Immature natural killer cell (primary cell): ENCODE measurements around the gene LRRC8E. TPM values are rescaled to one million over a fixed set of nuclear protein-coding genes. Genes with fewer than 3 reads are reported as not detected.

Source experiments
- DNase-seq, 3 donors: peaks; one replicate each; pipeline ENCODE4 v3.0.0; 2022; ENCODE audit warnings: mixed read lengths in 1 of 3
- H3K27ac Mint-ChIP-seq, 6 donors: one replicate each; pipeline ENCODE4 v1.8.0; 2020; ENCODE audit warnings: mixed read lengths in 6 of 6, mild to moderate bottlenecking in 5 of 6, inconsistent platforms in 4 of 6, moderate library complexity in 3 of 6
- H3K27me3 Mint-ChIP-seq, 3 donors: one replicate each; pipeline ENCODE4 v1.8.0; 2020 to 2021; ENCODE audit warnings: low read depth in 3 of 3, mild to moderate bottlenecking in 3 of 3, mixed read lengths in 3 of 3, moderate library complexity in 3 of 3, inconsistent platforms in 1 of 3
- H3K36me3 Mint-ChIP-seq, 3 donors: one replicate each; pipeline ENCODE4 v1.8.0; 2020; ENCODE audit warnings: mixed read lengths in 3 of 3, inconsistent platforms in 2 of 3, mild to moderate bottlenecking in 2 of 3
- H3K4me1 Mint-ChIP-seq, 2 donors: one replicate each; pipeline ENCODE4 v1.8.0; 2020; ENCODE audit warnings: inconsistent platforms in 2 of 2, mild to moderate bottlenecking in 2 of 2, mixed read lengths in 2 of 2, moderate library complexity in 1 of 2
- H3K4me3 Mint-ChIP-seq, 5 donors: one replicate each; pipeline ENCODE4 v1.8.0; 2020; ENCODE audit warnings: mild to moderate bottlenecking in 5 of 5, mixed read lengths in 5 of 5, inconsistent platforms in 3 of 5, moderate library complexity in 3 of 5
- H3K9me3 Mint-ChIP-seq, 6 donors: one replicate each; pipeline ENCODE4 v1.8.0; 2020; ENCODE audit warnings: mild to moderate bottlenecking in 6 of 6, mixed read lengths in 6 of 6, inconsistent platforms in 4 of 6, moderate library complexity in 3 of 6
- polyA plus RNA-seq, 3 donors: library from polyadenylated mRNA; unstranded; fragments of 300-500 nt; fragmentation: Illumina TruSeq; gene quantifications; one replicate each; pipeline ENCODE4 v1.2.3, GENCODE V29; 2021

LRRC8E gene
- polyA plus RNA-seq, 3 donors from 2014 or later: not detected

DNA sequence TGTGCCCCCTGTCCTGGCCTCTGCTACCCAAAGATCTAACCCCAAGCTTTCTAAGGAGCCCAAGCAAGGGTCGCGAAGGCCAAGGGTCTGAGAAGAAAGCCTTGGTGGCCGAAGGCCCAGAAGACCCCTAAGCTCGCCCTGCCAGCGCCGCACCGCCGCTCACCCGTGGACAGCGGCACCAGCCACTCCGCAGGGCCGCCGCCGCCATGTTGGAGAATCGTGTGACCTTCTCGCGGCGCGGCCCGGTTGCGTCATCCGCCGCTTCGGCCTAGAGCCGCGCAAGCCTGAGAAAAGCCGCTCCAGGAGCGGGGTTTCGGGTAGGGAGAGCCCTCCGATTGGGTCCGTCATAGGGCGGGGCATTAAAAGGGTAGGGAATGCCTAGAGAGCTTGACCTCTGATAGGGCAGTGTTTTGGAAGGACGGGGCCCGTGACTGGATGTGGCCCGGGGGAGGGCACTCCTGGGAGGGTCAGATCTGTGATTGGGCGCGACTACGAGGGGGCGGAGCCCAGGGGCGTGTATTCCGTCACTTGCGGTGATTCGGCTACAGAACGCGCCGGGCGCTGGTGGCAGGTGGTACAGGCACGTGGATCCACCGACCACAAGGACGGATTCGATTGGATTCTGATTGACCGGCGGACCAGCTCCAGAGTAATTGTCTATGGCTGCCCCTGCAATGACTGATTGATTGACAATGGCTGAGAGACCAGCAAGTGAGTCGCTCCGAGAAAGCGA lies 55.3 kb downstream of the LRRC8E start, which contains the start of gene TIMM44:
TSS of gene TIMM44 (minus strand) at position 223 of the 733 bp plus-strand sequence. CDS start at position 208, 15 bp downstream.
- Mint-ChIP-seq H3K9me3 (no peaks in the 10 kb centered on the region), H3K4me3 (peak within 1 kb of the TSS; percentile 89 to 94 (median 92)), H3K36me3 (peaks cover 3 to 12% (median 9%) of the 10 kb centered on the region in 3 donors), H3K27ac (peak within 1 kb of the TSS; percentile 94 to 98 (median 98)), H3K27me3 (peaks cover 10 to 12% (median 11%) of the 10 kb centered on the region in 3 donors), H3K4me1 (peaks cover 30 to 37% of the 10 kb centered on the region in 2 donors)
- peak; percentile 99 for DNase-seq

DNA sequence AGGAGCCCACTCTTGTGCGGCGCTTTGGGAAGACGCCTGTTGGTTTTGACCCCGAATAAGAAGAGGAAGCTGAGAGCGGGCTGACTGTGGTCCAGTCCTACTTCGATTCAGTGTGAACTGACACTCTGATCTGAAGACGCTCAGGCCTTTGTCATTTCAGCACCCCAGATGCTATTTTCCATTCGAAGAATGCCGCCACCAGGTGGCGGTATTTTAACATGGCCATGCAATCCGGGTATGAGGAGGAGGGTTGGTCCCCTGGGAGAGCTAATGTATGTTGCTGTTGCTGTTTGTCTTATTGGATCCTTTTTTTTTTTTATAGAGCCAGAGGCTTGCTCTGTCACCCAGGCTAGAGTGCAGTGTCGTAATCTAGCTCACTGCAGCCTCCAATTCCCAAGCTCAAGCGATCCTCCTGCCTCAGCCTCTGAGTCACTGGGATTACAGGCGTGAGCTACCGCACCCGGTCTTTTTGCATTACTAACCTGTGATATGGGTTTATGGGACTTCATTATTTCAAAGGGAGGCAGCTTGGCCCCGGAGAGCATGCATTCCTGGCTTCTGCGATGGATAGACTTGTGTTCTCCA lies 56.0 kb downstream of the LRRC8E start:
- Mint-ChIP-seq H3K4me3 (peak overlapping the region; percentile 89 to 94 (median 92)), H3K27ac (peak overlapping the region; percentile 94 to 98 (median 98))

DNA sequence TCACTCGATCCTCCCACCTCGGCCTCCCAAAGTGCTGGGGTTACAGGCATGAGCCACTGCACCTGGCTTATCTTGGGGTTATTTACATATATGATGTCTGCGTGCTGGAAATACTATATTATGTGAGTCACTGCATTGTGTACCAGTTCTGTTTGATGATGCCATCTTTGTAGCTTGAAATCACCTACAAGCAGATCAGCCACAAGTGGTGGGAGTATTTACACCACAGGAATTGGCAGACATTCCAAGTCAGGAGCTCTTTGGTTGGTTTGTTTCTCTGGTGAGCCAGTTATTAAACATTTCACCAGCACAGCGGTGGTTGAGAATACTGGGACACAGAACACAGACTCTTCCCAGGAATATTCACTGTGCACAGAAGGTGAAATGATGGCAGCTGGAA lies 59.6 kb downstream of the LRRC8E start:
- H3K9me3 Mint-ChIP-seq: no peaks in the 10 kb centered on the region
- H3K36me3 Mint-ChIP-seq: no peaks in the 10 kb centered on the region
- H3K4me3 Mint-ChIP-seq: no peak overlapping the region
- DNase-seq: no peak
- peaks cover 10 to 13% (median 13%) of the 10 kb centered on the region in 3 donors for H3K27me3 Mint-ChIP-seq
- H3K27ac Mint-ChIP-seq: no peak overlapping the region
- peaks cover 13 to 17% of the 10 kb centered on the region in 2 donors for H3K4me1 Mint-ChIP-seq

More for the DNA sequence above, 56.0 kb downstream of the LRRC8E start:
- Mint-ChIP-seq H3K36me3 (peaks cover 0 to 7% (median 6%) of the 10 kb centered on the region in 3 donors), H3K27me3 (peaks cover 10 to 12% (median 11%) of the 10 kb centered on the region in 3 donors), H3K9me3 (no peaks in the 10 kb centered on the region), H3K4me1 (peaks cover 27 to 31% of the 10 kb centered on the region in 2 donors)
- DNase-seq: peak; percentile 77 to 82 (median 81)

Other genes with a start within 250 kb of the LRRC8E start
- gene RETN, start 219.5 kb upstream of the LRRC8E start, polyA plus RNA-seq: 1 to 10 TPM in 1 of 3 donors, not detected in 2; 1.4 TPM
- gene MCEMP1, start 211.4 kb upstream of the LRRC8E start, polyA plus RNA-seq: under 1 TPM in 1 of 3 donors, not detected in 2; 0.14 TPM
- gene TRAPPC5, start 207.7 kb upstream of the LRRC8E start, polyA plus RNA-seq: 100 to 1,000 TPM; 109 to 217 (median 115) TPM
- gene FCER2, start 186.4 kb upstream of the LRRC8E start, polyA plus RNA-seq: under 1 TPM in 2 of 3 donors, not detected in 1; 0.29 to 0.50 TPM
- gene CLEC4G, start 156.4 kb upstream of the LRRC8E start, polyA plus RNA-seq: under 1 TPM in 1 of 3 donors, not detected in 2; 0.43 TPM
- not detected for gene CD209, start 141.0 kb upstream of the LRRC8E start, polyA plus RNA-seq
- not detected for gene CLEC4M, start 125.3 kb upstream of the LRRC8E start, polyA plus RNA-seq
- 1 to 10 TPM; 1.6 to 5.1 (median 2.7) TPM for gene EVI5L, start 58.3 kb upstream of the LRRC8E start, polyA plus RNA-seq
- gene PRR36, start 14.1 kb upstream of the LRRC8E start, polyA plus RNA-seq: not detected
- 1 to 10 TPM; 2.0 to 4.4 (median 2.7) TPM for gene MAP2K7, start 15.4 kb downstream of the LRRC8E start, polyA plus RNA-seq
- under 1 TPM in 1 of 3 donors, not detected in 2; 0.86 TPM for gene TGFBR3L, start 26.3 kb downstream of the LRRC8E start, polyA plus RNA-seq
- 10 to 100 TPM; 15.6 to 31.1 (median 17.0) TPM for gene SNAPC2, start 31.8 kb downstream of the LRRC8E start, polyA plus RNA-seq
- not detected for gene CTXN1, start 37.6 kb downstream of the LRRC8E start, polyA plus RNA-seq
- 10 to 100 TPM; 12.7 to 22.1 (median 14.7) TPM for gene TIMM44, start 55.2 kb downstream of the LRRC8E start, polyA plus RNA-seq
- 10 to 100 TPM; 48.9 to 62.0 (median 54.1) TPM for gene ELAVL1, start 117.1 kb downstream of the LRRC8E start, polyA plus RNA-seq
- gene CCL25, start 164.2 kb downstream of the LRRC8E start, polyA plus RNA-seq: 1 to 10 TPM in 1 of 3 donors, under 1 TPM in 1, not detected in 1; 0.57 to 1.1 TPM